GM21515 (cell line): ENCODE results near the gene WNT10A.

ENCODE experiments used
- ATAC-seq: cut with Tn5 transposase; IDR thresholded peaks from one replicate; pipeline ENCODE4 v1.9.1; 2021; ENCODE audit not compliant: unreplicated experiment

WNT10A gene

GRCh38 chr2:218892693-218893348 is 12.2 kb downstream of the WNT10A start:
- ATAC-seq = peak; percentile 40

- ATAC-seq = no peak
These were observed 12.9 kb downstream of the WNT10A start for GRCh38 chr2:218893349-218894150.

- no peak for ATAC-seq
These were observed 13.7 kb downstream of the WNT10A start for GRCh38 chr2:218894151-218894879.

- ATAC-seq = no peak
These were observed 14.2 kb downstream of the WNT10A start for GRCh38 chr2:218894880-218895157.

DNA sequence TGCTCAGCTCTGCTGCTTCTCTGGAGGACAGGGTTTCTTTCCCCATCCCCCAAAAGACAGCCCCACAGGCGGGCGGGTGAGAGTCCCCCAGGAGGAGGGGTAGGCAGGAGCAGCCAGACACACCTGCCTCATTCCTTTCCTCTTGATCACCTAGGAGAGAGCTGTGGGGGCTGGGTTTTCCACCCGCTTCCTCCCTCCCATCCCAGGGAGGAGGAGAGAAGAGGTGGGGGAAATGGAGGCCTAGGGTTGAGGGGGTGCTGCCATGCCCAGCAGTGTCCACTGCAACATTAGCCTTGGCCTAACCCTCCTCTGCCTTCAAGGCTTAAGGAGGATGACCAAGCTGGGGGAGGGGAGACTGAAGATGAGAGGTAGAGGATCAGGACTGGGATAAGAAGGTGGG is 14.7 kb downstream of the WNT10A start:
- no peak for ATAC-seq

DNA sequence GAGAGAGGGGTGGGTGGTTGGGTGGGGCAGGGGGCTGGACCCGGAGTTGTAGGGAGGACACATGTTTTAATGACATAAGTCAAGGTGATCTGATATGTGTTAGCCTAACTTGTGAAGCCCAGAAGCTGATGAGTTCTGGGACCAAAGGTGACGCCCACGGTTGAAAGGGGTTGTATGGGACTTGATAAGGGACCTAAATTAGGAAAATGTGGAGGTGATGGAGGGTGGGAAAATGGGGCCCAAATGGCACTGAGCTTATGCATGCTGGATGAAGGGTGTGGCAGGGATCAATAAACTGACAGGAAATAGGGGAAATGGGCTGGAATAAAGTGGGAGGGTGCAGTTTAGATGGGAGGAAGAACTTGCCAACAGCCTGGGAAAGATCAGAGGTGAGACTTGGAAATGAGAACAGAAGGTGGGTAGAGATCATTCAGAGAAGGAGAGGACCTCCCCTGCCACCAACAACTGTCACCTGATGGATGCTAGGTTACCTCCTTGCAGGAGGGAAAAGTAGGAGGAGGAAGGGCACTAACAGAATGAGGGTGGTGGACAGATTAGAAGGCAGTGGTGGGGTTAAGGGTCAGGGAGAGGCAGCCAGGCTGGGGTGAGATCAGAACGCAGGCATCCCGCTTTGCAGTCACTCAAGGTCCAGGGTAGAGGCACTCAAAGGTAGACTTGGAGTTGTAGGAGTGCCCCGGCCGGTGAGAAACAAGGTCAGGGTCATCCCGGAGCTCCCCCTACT is 15.3 kb downstream of the WNT10A start:
- ATAC-seq = peak; percentile 15

- ATAC-seq = peak; percentile 57
These were observed 16.1 kb downstream of the WNT10A start for GRCh38 chr2:218896501-218897393.

GRCh38 chr2:218897394-218898108 is 16.9 kb downstream of the WNT10A start:
- peak; percentile 0 for ATAC-seq

DNA sequence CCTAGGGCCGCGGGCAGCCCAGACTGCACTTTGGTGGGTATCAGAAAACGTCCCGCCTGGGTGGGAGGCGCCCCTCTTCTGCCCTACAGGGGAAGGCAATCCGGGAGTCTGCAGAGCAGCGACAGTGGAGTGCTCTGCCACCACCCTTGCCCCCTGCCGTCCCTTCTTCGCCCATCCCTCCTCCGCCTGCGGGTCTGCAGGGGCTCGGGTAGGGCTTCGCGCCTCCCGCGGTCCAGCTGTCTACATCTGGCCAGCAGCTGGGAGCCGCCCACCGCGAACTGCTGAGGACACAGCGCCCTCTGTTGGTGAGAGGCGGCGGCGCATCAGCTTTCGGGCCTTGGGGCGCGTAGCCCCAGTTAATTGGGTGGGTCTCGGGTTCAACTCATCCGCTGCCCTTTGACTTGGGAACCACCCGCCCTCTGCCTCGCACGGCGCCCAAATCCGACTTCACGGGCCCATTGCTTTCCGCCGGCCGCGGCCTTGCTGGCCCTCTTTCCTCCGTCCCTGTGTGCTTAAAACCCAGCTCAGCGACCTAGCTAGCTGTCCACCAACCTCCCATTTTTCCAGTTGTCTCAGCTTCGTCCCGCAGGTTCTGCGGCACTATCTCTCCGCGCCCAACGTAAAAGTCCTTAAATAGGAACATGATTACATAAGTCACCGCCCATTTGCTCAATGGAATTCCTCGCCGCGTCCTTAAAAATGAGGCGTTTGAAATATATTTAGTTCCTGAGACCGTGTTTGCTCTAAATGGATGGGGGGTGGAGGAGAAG is 17.6 kb downstream of the WNT10A start:
- ATAC-seq = peak; percentile 38

DNA sequence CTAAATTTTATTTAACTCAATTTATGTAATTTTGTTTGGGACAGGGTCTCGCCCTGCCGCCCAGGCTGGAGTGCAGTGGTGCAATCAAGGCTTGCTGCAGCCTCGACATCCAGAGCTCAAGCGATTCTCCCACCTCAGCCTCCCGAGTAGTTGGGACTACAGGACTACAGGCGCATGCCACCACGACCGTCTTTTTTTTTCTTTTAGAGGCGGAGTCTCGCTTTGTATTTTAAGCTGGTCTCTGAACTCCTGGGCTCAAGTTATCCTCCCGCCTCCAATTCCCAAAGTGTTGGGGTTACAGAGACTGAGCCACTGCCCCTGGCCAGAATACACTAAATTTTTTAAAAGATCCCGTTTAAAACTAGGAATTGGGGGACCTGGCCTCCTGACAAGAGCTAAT is 18.5 kb downstream of the WNT10A start:
- no peak for ATAC-seq

GRCh38 chr2:218902427-218902826 is 21.8 kb downstream of the WNT10A start:
- no peak for ATAC-seq

- ATAC-seq = no peak
These were observed 23.5 kb downstream of the WNT10A start for GRCh38 chr2:218904176-218904575.

DNA sequence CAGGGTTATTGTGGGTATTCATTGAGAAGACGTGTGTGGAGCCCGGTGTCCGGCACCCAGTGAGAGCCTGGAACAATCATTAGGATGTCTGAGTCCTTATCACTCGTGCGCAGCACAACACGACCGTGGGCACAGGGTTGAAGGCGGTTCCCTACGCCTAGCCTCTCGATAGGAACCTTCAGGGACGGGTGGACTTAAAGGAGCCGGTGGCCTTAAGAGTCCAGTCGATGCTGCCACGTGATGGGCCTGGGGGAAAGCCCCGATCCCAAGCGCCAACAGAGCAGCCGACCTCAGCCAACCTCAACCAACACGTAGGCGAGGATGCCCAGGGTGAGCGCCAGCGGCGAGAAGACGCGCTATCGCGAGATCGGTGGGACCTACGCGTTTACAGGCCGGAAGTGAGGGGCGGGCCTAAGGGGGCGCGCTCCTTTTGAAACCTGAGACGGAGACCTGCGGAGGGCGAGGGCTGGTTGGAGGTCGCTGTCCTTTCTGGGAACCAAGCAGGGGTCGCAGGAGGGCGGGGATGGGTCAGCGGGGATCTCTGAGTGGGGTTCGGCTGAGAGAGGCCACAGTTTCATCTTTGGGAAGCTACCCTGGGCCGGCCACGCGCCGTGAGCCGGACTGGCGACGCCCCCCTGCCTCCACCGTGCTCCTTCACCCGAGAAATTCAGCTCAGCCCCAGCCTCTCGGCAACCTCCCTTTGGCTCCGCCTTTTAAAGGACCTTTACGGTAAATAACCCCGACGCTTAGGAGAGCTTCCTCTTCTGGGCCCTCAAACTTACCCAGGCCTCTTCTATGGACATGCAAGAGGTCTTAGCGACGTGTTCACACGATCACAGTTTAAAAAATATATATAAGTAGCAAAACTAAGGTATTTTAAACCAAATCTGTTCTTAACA is 28.3 kb downstream of the WNT10A start:
- ATAC-seq = peak; percentile 93

DNA sequence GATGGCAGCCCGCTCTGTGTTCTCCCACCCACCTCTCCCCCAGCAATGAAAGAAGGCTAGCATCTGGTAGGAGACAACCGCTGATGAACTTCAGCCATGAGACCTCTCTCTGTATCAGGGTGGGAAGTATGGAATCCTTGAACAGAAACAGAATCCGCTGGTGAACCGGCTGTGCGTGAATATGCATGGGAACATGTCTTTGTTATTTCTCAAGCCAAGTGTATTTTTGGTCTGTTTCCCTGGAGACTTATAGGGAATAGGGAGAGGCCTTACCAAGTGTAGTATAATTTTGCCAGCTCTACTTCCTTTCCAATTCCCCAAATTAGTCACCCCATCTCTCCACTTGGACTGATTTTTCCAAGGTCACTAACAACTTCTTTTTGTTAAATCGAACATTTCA is 30.1 kb downstream of the WNT10A start:
- no peak for ATAC-seq

GRCh38 chr2:218920504-218920903 is 39.9 kb downstream of the WNT10A start:
- ATAC-seq = no peak

DNA sequence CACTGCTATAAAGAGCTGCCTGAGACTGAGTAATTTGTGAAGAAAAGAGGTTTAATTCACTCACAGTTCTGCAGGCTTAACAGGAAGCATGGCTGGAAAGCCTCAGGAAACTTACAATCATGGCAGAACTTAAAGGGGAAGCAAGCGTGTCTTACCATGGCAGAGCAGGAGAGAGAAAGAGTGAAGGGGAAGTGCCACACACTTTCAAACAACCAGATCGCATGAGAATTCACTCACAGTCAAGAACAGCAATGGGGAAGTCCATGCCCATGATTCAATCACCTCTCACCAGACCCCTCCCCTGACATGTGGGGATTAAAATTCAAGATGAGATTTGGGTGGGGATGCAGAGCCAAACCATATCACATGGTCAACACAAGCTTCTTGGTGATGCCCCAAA is 44.1 kb downstream of the WNT10A start:
- ATAC-seq = no peak

- no peak for ATAC-seq
These were observed 44.8 kb downstream of the WNT10A start for GRCh38 chr2:218925434-218925833.

- ATAC-seq = no peak
These were observed 46.8 kb downstream of the WNT10A start for GRCh38 chr2:218927422-218927821.
